HepG2 (cell line): ENCODE data around the gene GRB10. TPM values are rescaled to one million over a fixed set of nuclear protein-coding genes. Genes with fewer than 3 reads are reported as not detected.

Experiments used
- DPF2 ChIP-seq: sonication (generic); formaldehyde crosslinking; IDR thresholded peaks from 2 replicates; pipeline ENCODE4 v1.4.0; 2020; ENCODE audit warnings: mild to moderate bottlenecking, low read depth, missing genetic modification reagents, borderline replicate concordance
- ELF3 ChIP-seq: IDR thresholded peaks from 2 replicates; pipeline ENCODE4 v1.6.1; 2016; ENCODE audit warnings: missing genetic modification reagents, missing compliant biosample characterization
- ETV5 ChIP-seq: IDR thresholded peaks from 2 replicates; pipeline ENCODE4 v1.6.1; 2018; ENCODE audit warnings: missing biosample characterization, missing genetic modification reagents, inconsistent platforms, borderline replicate concordance
- FOSL1 ChIP-seq: sonication (generic); formaldehyde crosslinking; IDR thresholded peaks from 2 replicates; pipeline ENCODE4 v1.9.0; 2021; ENCODE audit warnings: missing genetic modification reagents, borderline replicate concordance
- FOXJ3 ChIP-seq: sonication (generic); formaldehyde crosslinking; IDR thresholded peaks from 2 replicates; pipeline ENCODE4 v1.4.0; 2020; ENCODE audit warnings: missing genetic modification reagents, mild to moderate bottlenecking, borderline replicate concordance
- JDP2 ChIP-seq: sonication (generic); formaldehyde crosslinking; IDR thresholded peaks from 2 replicates; pipeline ENCODE4 v1.8.1; 2022; ENCODE audit warnings: missing genetic modification reagents, borderline replicate concordance
- KDM2A ChIP-seq: sonication (generic); formaldehyde crosslinking; IDR thresholded peaks from 2 replicates; pipeline ENCODE4 v1.4.0; 2020; ENCODE audit warnings: low read depth, missing genetic modification reagents, borderline replicate concordance
- KLF16 ChIP-seq, 2 experiments: sonication (generic) in 1 of 2; formaldehyde crosslinking in 1 of 2; IDR thresholded peaks; 2 replicates each; pipeline versions ENCODE4 v1.6.1 to v1.8.0; 2016 to 2023; ENCODE audit warnings: missing genetic modification reagents in 2 of 2, missing compliant biosample characterization in 1 of 2
- MAFK ChIP-seq, 2 experiments: IDR thresholded peaks in 1 of 2; conservative IDR thresholded peaks in 1 of 2; 2 replicates each; pipeline ENCODE4 v1.6.1; 2011; ENCODE audit warnings: improper control_type of control experiment in 2 of 2, low read length in 2 of 2
- NAIF1 ChIP-seq: sonication (generic); formaldehyde crosslinking; IDR thresholded peaks from 2 replicates; pipeline ENCODE4 v1.5.0; 2020; ENCODE audit warnings: mild to moderate bottlenecking, missing genetic modification reagents, borderline replicate concordance
- NCOA2 ChIP-seq: sonication (generic); formaldehyde crosslinking; IDR thresholded peaks from 2 replicates; pipeline ENCODE4 v1.8.0; 2022; ENCODE audit warnings: inconsistent platforms
- RFX5 ChIP-seq: IDR thresholded peaks from 2 replicates; pipeline ENCODE4 v1.6.1; 2011; ENCODE audit warnings: low read depth, low read length, improper control_type of control experiment
- TBX2 ChIP-seq: sonication (generic); formaldehyde crosslinking; IDR thresholded peaks from 2 replicates; pipeline ENCODE4 v1.5.0; 2020; ENCODE audit warnings: missing genetic modification reagents, mild to moderate bottlenecking, borderline replicate concordance
- ZBTB43 ChIP-seq: sonication (generic); formaldehyde crosslinking; conservative IDR thresholded peaks from 2 replicates; pipeline ENCODE4 v1.4.0; 2020; ENCODE audit warnings: missing genetic modification reagents
- ZNF3 ChIP-seq: IDR thresholded peaks from 2 replicates; pipeline ENCODE4 v1.7.0; 2017; ENCODE audit warnings: inconsistent platforms
- ZNF350 ChIP-seq: sonication (generic); formaldehyde crosslinking; IDR thresholded peaks from 2 replicates; pipeline ENCODE4 v1.4.0; 2020; ENCODE audit warnings: mild to moderate bottlenecking, low read depth, missing genetic modification reagents, borderline replicate concordance
- ZNF564 ChIP-seq: sonication (generic); formaldehyde crosslinking; IDR thresholded peaks from 2 replicates; pipeline ENCODE4 v1.8.1; 2023; ENCODE audit warnings: mild to moderate bottlenecking, missing genetic modification reagents
- ZNF7 ChIP-seq: IDR thresholded peaks from 2 replicates; pipeline ENCODE4 v1.6.1; 2016; ENCODE audit warnings: missing biosample characterization, missing genetic modification reagents
- ZSCAN22 ChIP-seq: sonication (generic); formaldehyde crosslinking; IDR thresholded peaks from 2 replicates; pipeline ENCODE4 v1.4.0; 2020; ENCODE audit warnings: mild to moderate bottlenecking, missing genetic modification reagents
- ZSCAN25 ChIP-seq: sonication (generic); formaldehyde crosslinking; IDR thresholded peaks from 2 replicates; pipeline ENCODE4 v1.8.0; 2022; ENCODE audit warnings: mild to moderate bottlenecking, missing genetic modification reagents
- polyA plus RNA-seq, 8 experiments: library from polyadenylated mRNA; depleted of rRNA in 3 of 8; stranded (reverse) in 7 of 8; unstranded in 1 of 8; fragments of >200 nt; fragmentation: Illumina TruSeq in 4 of 8; extraction: Trizol in 4 of 8; gene quantifications; 2 replicates each; pipeline versions ENCODE4 v1.2.1 to v1.2.3, GENCODE V29; 2011 to 2016; ENCODE audit warnings: low read depth in 4 of 8, missing spikeins in 1 of 8, mixed read lengths in 1 of 8; ENCODE audit not compliant: insufficient read depth in 1 of 8
- total RNA-seq, 5 experiments: library from RNA; depleted of rRNA; stranded (reverse); fragments of >200 nt; fragmentation: Illumina TruSeq; extraction: Trizol; gene quantifications; 2 replicates each; pipeline ENCODE4 v1.2.3, GENCODE V29; 2016; ENCODE audit warnings: low read depth in 1 of 5
- TF ChIP-seq, protein P1 (sequence below): sonication (generic); formaldehyde crosslinking; IDR thresholded peaks from 2 replicates; pipeline ENCODE4 v1.4.0; 2020; ENCODE audit warnings: missing genetic modification reagents
- TF ChIP-seq, protein P2 (sequence below): IDR thresholded peaks from 2 replicates; pipeline ENCODE4 v1.6.1; 2012; ENCODE audit warnings: inconsistent platforms
- TF ChIP-seq, protein P3 (sequence below), 2 experiments: IDR thresholded peaks; 2 replicates each; pipeline ENCODE4 v1.6.1; 2011 to 2012; ENCODE audit warnings: low read length in 2 of 2, borderline replicate concordance in 1 of 2, low read depth in 1 of 2, mild to moderate bottlenecking in 1 of 2, moderate library complexity in 1 of 2

Gene GRB10
- total and polyA plus RNA-seq, 2 of the 13 experiments (the other 11 are each of a cell fraction or from before 2014, with no cell fraction given), result 4.0 to 6.8 TPM

DNA sequence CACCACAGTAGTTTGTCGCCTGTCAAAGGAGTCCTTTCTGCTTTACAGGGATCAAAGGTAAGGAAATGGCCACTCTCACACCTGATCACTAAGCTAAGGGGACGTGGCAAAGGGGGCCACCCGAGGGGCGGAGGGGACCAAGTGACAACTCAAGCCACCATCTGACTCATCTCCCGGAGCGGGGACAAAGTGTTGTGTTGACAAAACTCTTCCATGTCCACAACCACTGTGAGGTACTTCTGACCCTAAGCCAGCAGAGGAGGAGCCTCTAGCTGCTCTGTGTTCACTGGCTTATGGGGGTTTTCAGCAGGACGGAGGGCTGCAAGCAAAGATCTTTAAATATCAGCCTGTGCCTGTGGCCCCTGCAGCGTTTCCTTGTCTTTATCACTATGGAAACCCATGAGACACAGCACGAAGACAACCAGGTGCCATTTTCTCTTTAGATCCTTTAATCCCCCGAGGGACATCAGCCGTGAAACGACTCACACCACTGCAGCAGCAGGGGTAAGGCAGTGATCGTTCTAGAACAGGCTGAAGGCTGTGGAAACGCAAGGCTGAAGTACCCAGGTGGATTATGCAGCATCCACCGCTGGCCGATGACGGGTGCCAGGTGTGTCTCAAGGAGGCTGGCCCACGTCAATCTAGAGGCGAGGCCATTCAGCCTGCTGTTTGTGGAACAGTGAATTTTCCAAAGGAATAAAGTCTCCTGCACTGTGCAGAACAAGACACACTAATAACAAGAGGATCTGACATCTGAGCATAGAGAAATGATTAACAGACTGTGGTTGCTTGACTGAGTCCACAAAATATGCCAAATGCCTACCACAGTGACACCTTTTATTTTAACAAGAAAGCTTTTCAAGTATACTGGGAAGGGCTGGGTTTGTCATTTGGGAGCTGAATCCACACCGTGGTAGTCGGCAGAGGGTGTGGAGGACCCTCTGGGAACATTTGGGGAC, 190.9 kb downstream of the GRB10 start (continued):
- TF ChIP-seq ZNF564 (CRISPR knock-in tag), result 0 out of 2 replicates have a peak, but pooled peaks have one; percentile 37
- 0 out of 2 replicates have a peak, but pooled peaks have one; percentile 12 for TF ChIP-seq NCOA2
- peak; percentile 34 for TF ChIP-seq KDM2A (CRISPR knock-in tag)
- TF ChIP-seq, protein P1, sequence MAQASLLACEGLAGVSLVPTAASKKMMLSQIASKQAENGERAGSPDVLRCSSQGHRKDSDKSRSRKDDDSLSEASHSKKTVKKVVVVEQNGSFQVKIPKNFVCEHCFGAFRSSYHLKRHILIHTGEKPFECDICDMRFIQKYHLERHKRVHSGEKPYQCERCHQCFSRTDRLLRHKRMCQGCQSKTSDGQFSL (CRISPR knock-in tag), result no peak
- peak in 1 of 2 experiments; percentile 21; a peak in 1 of 4 replicates for TF ChIP-seq MAFK (conservative IDR thresholded peaks at IDR 0.05 in 1 of 2, IDR thresholded peaks at IDR 0.05 in 1 of 2; ENCODE audit: low read length in 2 of 2)
- TF ChIP-seq ZNF7 (CRISPR knock-in tag), result peak; percentile 97
- 0 out of 2 replicates have a peak, but pooled peaks have one; percentile 31 for TF ChIP-seq ZNF350 (CRISPR knock-in tag)
- no peak for TF ChIP-seq JDP2
- TF ChIP-seq FOXJ3 (CRISPR knock-in tag), result 0 out of 2 replicates have a peak, but pooled peaks have one; percentile 51
- TF ChIP-seq, protein P2, sequence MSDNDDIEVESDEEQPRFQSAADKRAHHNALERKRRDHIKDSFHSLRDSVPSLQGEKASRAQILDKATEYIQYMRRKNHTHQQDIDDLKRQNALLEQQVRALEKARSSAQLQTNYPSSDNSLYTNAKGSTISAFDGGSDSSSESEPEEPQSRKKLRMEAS, result peak; percentile 44
- TF ChIP-seq ZBTB43 (CRISPR knock-in tag), result no peak
- no peak for TF ChIP-seq RFX5
- peak; percentile 36; the same call in 1 of the 2 replicates for TF ChIP-seq NAIF1
- peak; percentile 89 for TF ChIP-seq ZNF3
- 0 out of 2 replicates have a peak, but pooled peaks have one; percentile 26 for TF ChIP-seq ELF3 (CRISPR knock-in tag)
- peak in 1 of 2 experiments; percentile 35; a peak in 1 of 4 replicates for TF ChIP-seq KLF16 (CRISPR knock-in tag; IDR thresholded peaks at IDR 0.05)
- peak; percentile 85 for TF ChIP-seq TBX2 (CRISPR knock-in tag)
- peak; percentile 85; the same call in 1 of the 2 replicates for TF ChIP-seq ZSCAN22
- TF ChIP-seq ZSCAN25, result peak; percentile 41; the same call in 1 of the 2 replicates
- 0 out of 2 replicates have a peak, but pooled peaks have one; percentile 34 for TF ChIP-seq ETV5 (CRISPR knock-in tag)
- TF ChIP-seq, protein P3, sequence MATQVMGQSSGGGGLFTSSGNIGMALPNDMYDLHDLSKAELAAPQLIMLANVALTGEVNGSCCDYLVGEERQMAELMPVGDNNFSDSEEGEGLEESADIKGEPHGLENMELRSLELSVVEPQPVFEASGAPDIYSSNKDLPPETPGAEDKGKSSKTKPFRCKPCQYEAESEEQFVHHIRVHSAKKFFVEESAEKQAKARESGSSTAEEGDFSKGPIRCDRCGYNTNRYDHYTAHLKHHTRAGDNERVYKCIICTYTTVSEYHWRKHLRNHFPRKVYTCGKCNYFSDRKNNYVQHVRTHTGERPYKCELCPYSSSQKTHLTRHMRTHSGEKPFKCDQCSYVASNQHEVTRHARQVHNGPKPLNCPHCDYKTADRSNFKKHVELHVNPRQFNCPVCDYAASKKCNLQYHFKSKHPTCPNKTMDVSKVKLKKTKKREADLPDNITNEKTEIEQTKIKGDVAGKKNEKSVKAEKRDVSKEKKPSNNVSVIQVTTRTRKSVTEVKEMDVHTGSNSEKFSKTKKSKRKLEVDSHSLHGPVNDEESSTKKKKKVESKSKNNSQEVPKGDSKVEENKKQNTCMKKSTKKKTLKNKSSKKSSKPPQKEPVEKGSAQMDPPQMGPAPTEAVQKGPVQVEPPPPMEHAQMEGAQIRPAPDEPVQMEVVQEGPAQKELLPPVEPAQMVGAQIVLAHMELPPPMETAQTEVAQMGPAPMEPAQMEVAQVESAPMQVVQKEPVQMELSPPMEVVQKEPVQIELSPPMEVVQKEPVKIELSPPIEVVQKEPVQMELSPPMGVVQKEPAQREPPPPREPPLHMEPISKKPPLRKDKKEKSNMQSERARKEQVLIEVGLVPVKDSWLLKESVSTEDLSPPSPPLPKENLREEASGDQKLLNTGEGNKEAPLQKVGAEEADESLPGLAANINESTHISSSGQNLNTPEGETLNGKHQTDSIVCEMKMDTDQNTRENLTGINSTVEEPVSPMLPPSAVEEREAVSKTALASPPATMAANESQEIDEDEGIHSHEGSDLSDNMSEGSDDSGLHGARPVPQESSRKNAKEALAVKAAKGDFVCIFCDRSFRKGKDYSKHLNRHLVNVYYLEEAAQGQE (IDR thresholded peaks at IDR 0.05; ENCODE audit: borderline replicate concordance in 1 of 2, low read depth in 1 of 2, low read length in 2 of 2), result no peak
- TF ChIP-seq FOSL1 (CRISPR knock-in tag), result peak; percentile 65; the same call in 1 of the 2 replicates
- peak; percentile 68; the same call in 1 of the 2 replicates for TF ChIP-seq DPF2 (CRISPR knock-in tag)
